MM.1S (cell line): ENCODE data around the gene PTPRC.

Experiments
- EZH2phosphoT487 ChIP-seq: fragments of 300-600 bp; sonication (generic); IDR thresholded peaks from 2 replicates; pipeline ENCODE4 v1.6.1; 2018; ENCODE audit warnings: antibody characterized with exemption, low read length
- TF ChIP-seq, protein P1 (sequence below): fragments of 300-600 bp; sonication (generic); IDR thresholded peaks from 2 replicates; pipeline ENCODE4 v1.5.1; 2016; ENCODE audit warnings: antibody characterized with exemption, low read length, mixed read lengths

DNA sequence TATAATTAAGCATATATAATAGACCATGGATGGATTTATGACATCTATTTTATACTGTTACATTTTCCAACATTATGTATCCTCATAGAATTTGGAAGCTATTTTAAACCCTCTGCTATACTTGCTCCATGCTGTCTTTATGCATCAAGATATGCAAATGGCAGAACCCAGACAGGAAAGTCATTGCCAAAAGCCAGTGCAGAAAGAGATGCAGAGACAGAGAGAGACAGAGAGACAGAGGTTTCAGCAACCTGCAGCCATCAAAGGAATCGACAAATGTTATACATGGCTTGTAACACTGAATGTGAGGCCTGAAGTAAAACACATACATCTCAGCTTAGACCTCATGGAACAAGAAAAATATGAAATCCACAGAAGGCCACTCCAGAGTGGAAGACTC is 7.5 kb upstream of the PTPRC start:
- TF ChIP-seq, protein P1, sequence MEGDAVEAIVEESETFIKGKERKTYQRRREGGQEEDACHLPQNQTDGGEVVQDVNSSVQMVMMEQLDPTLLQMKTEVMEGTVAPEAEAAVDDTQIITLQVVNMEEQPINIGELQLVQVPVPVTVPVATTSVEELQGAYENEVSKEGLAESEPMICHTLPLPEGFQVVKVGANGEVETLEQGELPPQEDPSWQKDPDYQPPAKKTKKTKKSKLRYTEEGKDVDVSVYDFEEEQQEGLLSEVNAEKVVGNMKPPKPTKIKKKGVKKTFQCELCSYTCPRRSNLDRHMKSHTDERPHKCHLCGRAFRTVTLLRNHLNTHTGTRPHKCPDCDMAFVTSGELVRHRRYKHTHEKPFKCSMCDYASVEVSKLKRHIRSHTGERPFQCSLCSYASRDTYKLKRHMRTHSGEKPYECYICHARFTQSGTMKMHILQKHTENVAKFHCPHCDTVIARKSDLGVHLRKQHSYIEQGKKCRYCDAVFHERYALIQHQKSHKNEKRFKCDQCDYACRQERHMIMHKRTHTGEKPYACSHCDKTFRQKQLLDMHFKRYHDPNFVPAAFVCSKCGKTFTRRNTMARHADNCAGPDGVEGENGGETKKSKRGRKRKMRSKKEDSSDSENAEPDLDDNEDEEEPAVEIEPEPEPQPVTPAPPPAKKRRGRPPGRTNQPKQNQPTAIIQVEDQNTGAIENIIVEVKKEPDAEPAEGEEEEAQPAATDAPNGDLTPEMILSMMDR, result no peak
- no peak for TF ChIP-seq EZH2phosphoT487
